T-helper 22 cell (primary cell): ENCODE data around the gene TFDP1.

Experiments used
- DNase-seq: peaks from one replicate; pipeline ENCODE4 v3.0.0-alpha.2; 2020; ENCODE audit warnings: low read depth

TFDP1 gene

DNA sequence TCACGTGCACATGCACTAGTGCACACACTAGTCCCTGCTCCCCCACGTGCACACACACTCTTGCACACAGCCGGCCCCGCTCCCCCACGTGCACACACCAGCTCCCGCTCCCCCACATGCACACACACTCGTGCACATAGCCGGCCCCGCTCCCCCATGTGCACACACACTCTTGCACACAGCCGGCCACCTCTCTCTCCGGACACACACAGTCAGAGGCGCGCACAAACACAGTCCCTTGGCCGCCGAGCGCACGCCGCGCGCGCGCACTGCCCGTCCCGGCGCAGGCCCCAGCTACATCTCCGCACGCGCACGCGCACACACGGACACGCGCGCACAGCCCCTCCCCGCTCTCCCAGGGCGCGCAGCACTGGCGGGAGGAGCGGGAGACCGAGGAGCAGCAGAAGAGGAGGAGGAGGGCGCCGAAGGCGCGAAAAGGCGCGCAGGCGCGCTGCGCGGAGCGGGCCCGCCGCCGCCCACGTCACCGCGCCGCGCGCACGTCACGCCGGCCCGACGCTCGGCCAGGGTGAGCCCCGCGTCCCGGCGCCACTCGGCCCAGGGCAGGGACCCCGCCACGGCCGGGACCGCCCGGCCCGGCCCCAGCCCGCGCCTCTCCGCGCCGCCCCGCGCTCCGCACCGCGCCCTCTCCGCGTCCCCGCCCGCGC, at the start of gene TFDP1:
TFDP1 (plus strand) TSS at position 549 of the 665 bp plus-strand sequence. CDS start 1,085 bp downstream, outside the sequence.
- peak; percentile 21 for DNase-seq

GRCh38 chr13:113535381-113535781, 49.2 kb upstream of the TFDP1 start:
- no peak for DNase-seq

DNA sequence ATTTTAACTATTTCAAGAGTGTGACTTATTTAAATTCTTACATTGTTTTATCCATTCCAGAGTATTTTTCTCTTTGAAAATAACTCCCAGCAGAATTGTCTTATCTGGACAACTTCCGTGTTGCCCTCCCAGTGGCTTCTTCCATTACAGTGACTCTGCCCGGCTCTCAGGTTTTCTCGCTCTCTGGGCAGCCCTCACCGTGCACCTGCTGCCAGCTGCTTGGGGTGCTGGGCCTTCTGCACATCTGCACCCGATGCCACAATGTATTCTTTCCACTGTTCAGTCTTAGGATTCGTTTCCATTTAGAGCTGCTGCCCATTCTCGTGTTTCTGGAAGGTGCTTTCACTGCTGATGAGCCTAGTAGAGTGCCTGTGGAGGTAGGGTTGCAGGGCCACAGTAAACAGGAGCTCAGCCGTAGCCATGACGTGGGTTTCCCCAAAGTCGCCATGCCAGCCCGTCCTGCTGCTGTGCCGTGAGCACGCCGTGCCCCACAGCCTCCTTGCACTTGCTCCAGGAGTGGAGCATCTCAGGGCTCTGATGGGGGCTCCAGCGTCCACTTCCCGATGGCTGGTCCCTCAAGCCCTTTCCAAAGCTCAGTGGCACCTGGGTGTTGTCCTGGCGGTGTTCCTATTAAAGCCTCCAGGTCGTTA, 48.0 kb upstream of the TFDP1 start:
- no peak for DNase-seq

DNA sequence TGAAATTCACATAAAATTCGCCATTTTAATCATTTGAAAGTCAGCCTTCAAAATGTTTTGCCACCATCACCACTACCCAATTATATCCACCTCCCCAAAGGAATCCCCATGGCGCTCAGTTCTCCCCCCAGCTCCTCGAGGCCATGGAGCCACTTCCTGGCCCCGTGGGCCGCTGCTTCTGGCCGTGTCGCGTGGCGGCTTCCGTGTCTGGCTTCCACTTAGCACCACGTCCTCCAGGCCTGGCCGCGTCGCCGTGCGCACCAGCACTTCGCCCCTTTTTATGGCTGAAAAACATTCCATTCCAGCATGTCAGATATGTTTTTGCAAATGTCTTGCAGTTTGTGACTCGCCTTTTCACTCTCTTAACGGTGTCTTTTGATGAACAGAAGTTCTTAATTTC, 47.3 kb upstream of the TFDP1 start:
- no peak for DNase-seq

- no peak for DNase-seq
Measured at GRCh38 chr13:113537909-113538688, 46.5 kb upstream of the TFDP1 start.

DNA sequence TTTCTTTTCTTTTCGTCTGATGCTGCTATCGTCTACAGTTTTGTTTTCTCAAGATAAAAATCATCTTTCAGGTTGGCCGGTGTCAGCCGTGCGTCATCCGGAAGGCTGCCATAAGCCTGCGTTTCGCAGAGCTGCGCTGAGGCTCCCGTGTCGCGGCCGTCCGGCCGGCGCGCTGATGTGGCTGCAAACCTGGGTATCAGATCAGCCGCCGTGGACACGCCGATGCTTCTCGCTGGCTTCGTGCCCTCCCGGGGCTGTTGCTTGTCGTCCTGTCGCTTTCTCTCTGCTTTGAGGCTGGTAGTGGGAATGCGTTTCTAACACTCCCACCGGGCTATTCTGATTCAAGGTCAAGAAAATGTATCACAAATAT, 45.9 kb upstream of the TFDP1 start:
- DNase-seq = no peak

DNA sequence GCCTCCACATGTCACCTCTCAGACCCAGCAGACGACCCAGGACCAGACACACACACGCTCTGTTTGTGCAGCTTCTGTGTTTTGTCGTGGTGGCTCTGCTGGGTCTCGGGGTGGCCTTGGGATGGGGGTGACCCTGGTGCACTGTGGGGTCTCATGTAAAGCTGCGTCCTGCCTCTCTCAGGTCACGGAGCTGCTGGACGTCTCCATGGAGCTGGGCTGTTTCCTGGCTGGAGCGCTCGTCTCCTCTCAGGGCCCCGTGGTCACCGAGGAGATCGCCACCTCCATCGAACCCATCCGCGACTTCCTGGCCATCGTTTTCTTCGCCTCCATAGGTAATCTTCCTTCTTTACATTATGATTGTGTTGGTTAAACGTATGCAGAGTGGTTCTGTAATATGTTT, 45.4 kb upstream of the TFDP1 start:
- DNase-seq = no peak

- DNase-seq = no peak
Measured at GRCh38 chr13:113539822-113540221, 44.7 kb upstream of the TFDP1 start.

DNA sequence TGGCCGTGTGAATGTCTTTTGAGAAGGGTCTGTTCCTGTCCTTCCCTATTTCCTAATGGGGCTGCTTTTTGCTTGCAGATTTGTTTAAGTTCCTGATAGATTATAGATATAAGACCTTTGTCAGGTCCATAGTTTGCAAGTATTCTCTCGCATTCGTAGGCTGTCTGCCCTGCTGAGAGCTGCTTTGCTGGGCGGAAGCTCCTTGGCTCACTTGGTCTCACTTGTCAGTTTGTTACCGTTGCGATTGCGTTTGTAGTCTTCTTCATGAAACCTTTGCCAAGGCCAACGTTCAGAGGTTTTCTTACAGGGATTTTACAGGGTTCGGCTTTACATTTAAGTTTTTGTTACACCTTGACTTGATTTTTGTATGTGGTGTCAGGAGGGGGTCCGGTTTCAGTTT, 44.0 kb upstream of the TFDP1 start:
- no peak for DNase-seq

- DNase-seq = no peak
Measured at GRCh38 chr13:113542751-113543424, 41.7 kb upstream of the TFDP1 start.

DNA sequence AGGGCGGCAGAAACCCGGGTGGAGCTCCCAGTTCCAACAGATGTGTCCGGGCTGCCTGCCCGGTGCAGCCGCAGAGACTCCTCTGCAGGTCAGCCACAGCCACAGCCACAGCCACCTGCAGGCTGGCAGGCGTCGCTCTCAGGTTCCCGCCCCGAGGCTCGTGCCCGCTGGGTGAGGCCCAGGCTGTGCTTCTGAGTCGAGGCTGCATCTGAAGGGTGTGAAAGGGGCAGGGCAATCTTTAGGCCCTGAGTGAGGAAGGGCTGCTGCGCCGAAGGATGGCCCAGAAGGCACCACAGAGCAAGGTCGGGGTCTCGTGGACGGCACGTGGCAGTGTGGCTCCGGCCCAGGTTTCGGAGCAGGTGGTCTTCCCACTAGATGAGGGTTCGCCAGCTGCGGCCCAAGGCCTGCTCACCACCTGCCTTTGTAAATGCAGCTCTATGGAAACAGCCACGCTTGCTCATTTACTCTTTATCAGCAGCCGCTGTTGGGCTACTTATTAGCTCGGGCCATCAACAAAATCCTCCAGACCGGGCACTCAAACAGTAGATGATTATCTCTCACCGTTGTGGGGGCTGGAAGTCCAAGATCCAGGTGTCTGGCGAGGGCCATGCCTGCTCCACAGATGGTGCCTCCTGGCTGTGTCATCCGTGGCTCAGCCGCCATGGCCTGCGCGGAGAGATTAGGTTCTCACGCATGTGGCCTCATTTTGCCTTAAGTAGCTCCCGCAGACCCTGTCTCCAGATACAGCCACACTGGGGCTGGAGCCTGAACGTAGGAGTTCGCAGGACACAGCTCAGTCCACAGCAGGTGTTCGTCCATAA, 40.3 kb upstream of the TFDP1 start:
- DNase-seq = no peak

DNA sequence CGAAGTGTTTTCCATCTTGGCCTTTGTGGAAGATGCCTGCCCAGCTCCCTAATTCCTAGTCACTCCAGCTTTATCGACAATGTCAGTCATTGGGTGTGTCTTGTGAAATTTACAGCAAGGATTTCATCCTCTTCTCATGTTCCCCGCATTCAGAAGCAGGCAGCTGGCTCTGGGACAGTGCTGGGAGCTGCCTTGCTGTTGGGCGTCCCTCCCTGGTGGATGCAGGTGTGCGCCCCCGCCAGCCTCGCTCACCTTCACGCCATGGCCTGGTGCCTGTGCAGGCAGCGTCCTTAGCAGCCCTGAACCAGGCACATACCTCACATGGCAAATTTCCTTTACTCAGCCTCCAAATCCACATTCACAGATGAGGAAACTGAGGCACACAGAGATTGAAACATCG, 39.7 kb upstream of the TFDP1 start:
- DNase-seq = no peak

DNA sequence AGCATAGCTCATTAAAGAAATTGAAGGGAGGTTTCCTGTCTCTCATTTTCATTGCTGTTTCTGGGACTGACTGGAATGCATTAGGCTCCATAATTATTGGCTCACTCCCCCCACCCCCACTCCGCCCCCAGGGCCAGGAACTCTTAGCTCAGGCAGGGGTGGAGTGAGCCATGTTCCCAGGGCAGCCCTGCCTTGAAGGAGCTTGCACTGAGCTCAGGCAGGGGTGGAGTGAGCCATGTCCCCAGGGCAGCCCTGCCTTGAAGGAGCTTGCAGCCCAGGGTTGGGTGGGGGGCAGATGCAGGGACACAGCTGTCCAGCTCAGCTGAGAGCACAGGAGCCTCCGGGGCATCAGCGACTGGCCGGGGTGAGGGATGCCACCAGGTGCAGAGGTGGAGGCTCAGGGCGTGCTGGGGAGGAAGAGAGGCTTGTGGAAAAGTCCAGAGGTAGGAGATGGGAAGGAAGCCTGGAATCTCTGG, 39.1 kb upstream of the TFDP1 start:
- DNase-seq = no peak

DNA sequence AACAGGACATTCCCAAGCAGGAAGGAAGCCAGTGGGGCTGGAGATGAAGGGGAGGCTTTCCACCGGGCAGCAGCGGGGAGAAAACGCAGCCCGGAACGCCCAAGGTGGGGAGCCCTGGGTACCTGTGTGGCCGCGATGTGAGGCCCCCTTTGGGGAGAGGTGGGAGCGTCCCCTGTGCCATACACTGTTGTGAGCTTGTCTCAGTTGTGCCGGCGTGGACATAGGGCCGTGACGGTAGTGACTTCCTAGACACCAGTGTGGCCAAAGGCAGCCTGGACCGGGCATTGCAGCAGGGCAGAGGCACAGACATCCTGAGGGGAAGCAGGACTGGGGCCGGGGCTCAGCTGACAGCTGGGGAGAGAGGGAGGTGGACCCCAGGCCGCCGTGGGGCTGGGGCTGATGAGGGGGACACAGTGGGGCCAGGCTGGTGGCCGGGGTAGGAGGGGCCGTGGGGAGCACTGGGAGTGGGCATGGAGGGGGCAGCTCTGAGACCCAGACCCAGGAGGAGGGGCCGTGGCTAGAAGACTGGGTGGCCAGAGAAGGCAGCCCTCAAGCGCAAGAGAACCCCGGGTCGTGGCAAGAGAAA, 38.5 kb upstream of the TFDP1 start:
- no peak for DNase-seq

- no peak for DNase-seq
Measured at GRCh38 chr13:113546571-113547237, 37.8 kb upstream of the TFDP1 start.

GRCh38 chr13:113547238-113547971, 37.1 kb upstream of the TFDP1 start:
- no peak for DNase-seq

GRCh38 chr13:113548171-113548641, 36.3 kb upstream of the TFDP1 start:
- no peak for DNase-seq

GRCh38 chr13:113548778-113549621, 35.6 kb upstream of the TFDP1 start:
- DNase-seq = no peak

GRCh38 chr13:113550453-113550852, 34.1 kb upstream of the TFDP1 start:
- DNase-seq = no peak
